Measurements from ENCODE around the gene MRAS. TPM values are rescaled to one million over a fixed set of nuclear protein-coding genes. Genes with fewer than 3 reads are reported as not detected.
"Not testable (repeated sequence)": the region's sequence is repeated elsewhere in the genome, so short reads cannot be mapped to it uniquely, and the experiment has no call there.

MRAS gene
- total and polyA plus RNA-seq, 4 experiments from 2014 or later = 1.3 to 2.0 TPM; not detected in 2

- peaks cover 0 to 4% (median 0%) of the 10 kb centered on the region in 8 donors for H3K9me3 Mint-ChIP-seq
- peaks cover 10 to 17% of the 10 kb centered on the region in 2 donors for H3K27me3 Mint-ChIP-seq
- CTCF ChIA-PET (ENCODE audit: partially characterized antibody) = no interaction called here
- no peaks in the 10 kb centered on the region for H3K4me1 Mint-ChIP-seq
- H3K36me3 Mint-ChIP-seq = no peaks in the 10 kb centered on the region
- DNase-seq = no peak
- no peak overlapping the region for H3K4me3 Mint-ChIP-seq
- intact Hi-C loops (cut with micrococcal nuclease) = no loop called here
- no peak overlapping the region for H3K27ac ChIP-seq (ENCODE audit: low read depth, low read length)
- H3K4me3 ChIP-seq (ENCODE audit: low read length in 2 of 2) = no peak overlapping the region
- no peak overlapping the region for H3K27ac Mint-ChIP-seq
- H3K36me3 ChIP-seq (ENCODE audit: insufficient read depth, low read length) = no peaks in the 10 kb centered on the region
- no peaks in the 10 kb centered on the region for H3K27me3 ChIP-seq (ENCODE audit: insufficient read depth, low read length)
- H3K4me1 ChIP-seq (ENCODE audit: insufficient read depth, low read length) = no peaks in the 10 kb centered on the region
- H3K9me3 ChIP-seq (ENCODE audit: control insufficient read depth in 1 of 2, low read length in 2 of 2) = no peaks in the 10 kb centered on the region
- POLR2A ChIA-PET (ENCODE audit: partially characterized antibody) = no interaction called here
These were observed 24.8 kb downstream of the MRAS start for GRCh38 chr3:138373087-138373735.

GRCh38 chr3:138373736-138374094 is 25.3 kb downstream of the MRAS start:
- H3K4me1 ChIP-seq (ENCODE audit: insufficient read depth, low read length) = no peaks in the 10 kb centered on the region
- no peaks in the 10 kb centered on the region for H3K36me3 ChIP-seq (ENCODE audit: insufficient read depth, low read length)
- Mint-ChIP-seq H3K4me3 (no peak overlapping the region), H3K36me3 (no peaks in the 10 kb centered on the region), H3K27me3 (peaks cover 12 to 17% of the 10 kb centered on the region in 2 donors), H3K27ac (no peak overlapping the region), H3K9me3 (peaks cover 0 to 4% (median 0%) of the 10 kb centered on the region in 8 donors), H3K4me1 (no peaks in the 10 kb centered on the region)
- ChIA-PET POLR2A (ENCODE audit: partially characterized antibody) (no interaction called here), CTCF (ENCODE audit: partially characterized antibody) (no interaction called here)
- H3K4me3 ChIP-seq (ENCODE audit: low read length in 2 of 2) = no peak overlapping the region
- H3K9me3 ChIP-seq (ENCODE audit: control insufficient read depth in 1 of 2, low read length in 2 of 2) = no peaks in the 10 kb centered on the region
- intact Hi-C loops (cut with micrococcal nuclease) = no loop called here
- no peaks in the 10 kb centered on the region for H3K27me3 ChIP-seq (ENCODE audit: insufficient read depth, low read length)
- H3K27ac ChIP-seq (ENCODE audit: low read depth, low read length) = no peak overlapping the region
- DNase-seq = no peak

DNA sequence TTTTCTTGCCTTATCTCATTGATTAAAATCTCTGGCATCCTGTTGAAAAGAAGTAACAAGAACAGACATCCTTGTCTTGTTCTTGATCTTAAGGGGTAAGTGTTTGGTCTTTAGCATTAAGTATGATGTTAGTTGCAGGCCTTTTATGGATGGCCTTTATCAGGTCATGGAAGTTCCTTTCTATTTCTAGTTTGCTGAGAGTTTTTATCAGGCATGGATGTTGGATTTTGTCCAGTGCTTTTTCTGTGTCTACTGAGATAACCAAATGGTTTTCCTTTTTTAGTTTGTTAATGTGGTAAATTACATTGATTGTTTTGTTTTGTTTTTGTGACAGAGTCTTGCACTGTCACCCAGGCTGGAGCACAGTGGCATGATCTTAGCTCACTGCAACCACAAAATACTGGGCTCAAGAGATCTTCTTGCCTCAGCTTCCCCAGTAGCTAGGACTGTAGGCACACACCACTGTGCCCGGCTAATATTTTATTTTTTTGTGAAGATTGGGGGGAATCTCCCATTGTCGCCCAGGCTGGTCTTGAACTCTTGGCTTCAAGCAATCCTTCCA is 26.3 kb downstream of the MRAS start:
- Histone ChIP-seq H3K36me3 (ENCODE audit: insufficient read depth, low read length) (no peaks in the 10 kb centered on the region), H3K9me3 (ENCODE audit: control insufficient read depth in 1 of 2, low read length in 2 of 2) (no peaks in the 10 kb centered on the region), H3K4me3 (ENCODE audit: low read length in 2 of 2) (no peak overlapping the region), H3K27ac (ENCODE audit: low read depth, low read length) (no peak overlapping the region), H3K27me3 (ENCODE audit: insufficient read depth, low read length) (no peaks in the 10 kb centered on the region), H3K4me1 (ENCODE audit: insufficient read depth, low read length) (no peaks in the 10 kb centered on the region)
- H3K9me3 Mint-ChIP-seq = peaks cover 0 to 4% (median 0%) of the 10 kb centered on the region in 8 donors
- H3K27ac Mint-ChIP-seq = no peak overlapping the region
- ChIA-PET POLR2A (ENCODE audit: partially characterized antibody) (no interaction called here), CTCF (ENCODE audit: partially characterized antibody) (no interaction called here)
- DNase-seq = no peak
- H3K4me1 Mint-ChIP-seq = no peaks in the 10 kb centered on the region
- intact Hi-C loops (cut with micrococcal nuclease) = no loop called here
- no peaks in the 10 kb centered on the region for H3K36me3 Mint-ChIP-seq
- H3K27me3 Mint-ChIP-seq = peaks cover 12 to 17% of the 10 kb centered on the region in 2 donors
- no peak overlapping the region for H3K4me3 Mint-ChIP-seq

GRCh38 chr3:138375447-138375846 is 27.1 kb downstream of the MRAS start:
- Histone ChIP-seq H3K36me3 (ENCODE audit: insufficient read depth, low read length) (no peaks in the 10 kb centered on the region), H3K27me3 (ENCODE audit: insufficient read depth, low read length) (no peaks in the 10 kb centered on the region), H3K27ac (ENCODE audit: low read depth, low read length) (no peak overlapping the region), H3K9me3 (ENCODE audit: control insufficient read depth in 1 of 2, low read length in 2 of 2) (no peaks in the 10 kb centered on the region), H3K4me1 (ENCODE audit: insufficient read depth, low read length) (no peaks in the 10 kb centered on the region), H3K4me3 (ENCODE audit: low read length in 2 of 2) (no peak overlapping the region)
- no peak for DNase-seq
- Mint-ChIP-seq H3K9me3 (peaks cover 0 to 4% (median 0%) of the 10 kb centered on the region in 8 donors), H3K36me3 (no peaks in the 10 kb centered on the region), H3K27me3 (peaks cover 12 to 17% of the 10 kb centered on the region in 2 donors), H3K27ac (no peak overlapping the region), H3K4me1 (peaks cover 0 to 1% (median 0%) of the 10 kb centered on the region in 4 donors), H3K4me3 (no peak overlapping the region)
- CTCF ChIA-PET (ENCODE audit: partially characterized antibody) = no interaction called here
- POLR2A ChIA-PET (ENCODE audit: partially characterized antibody) = no interaction called here
- intact Hi-C loops (cut with micrococcal nuclease) = no loop called here

GRCh38 chr3:138376663-138377062 is 28.3 kb downstream of the MRAS start:
- Histone ChIP-seq H3K36me3 (ENCODE audit: insufficient read depth, low read length) (no peaks in the 10 kb centered on the region), H3K9me3 (ENCODE audit: control insufficient read depth in 1 of 2, low read length in 2 of 2) (no peaks in the 10 kb centered on the region), H3K4me3 (ENCODE audit: low read length in 2 of 2) (no peak overlapping the region), H3K4me1 (ENCODE audit: insufficient read depth, low read length) (no peaks in the 10 kb centered on the region), H3K27ac (ENCODE audit: low read depth, low read length) (no peak overlapping the region), H3K27me3 (ENCODE audit: insufficient read depth, low read length) (no peaks in the 10 kb centered on the region)
- Mint-ChIP-seq H3K27ac (no peak overlapping the region), H3K27me3 (peaks cover 5 to 9% of the 10 kb centered on the region in 2 donors), H3K36me3 (no peaks in the 10 kb centered on the region), H3K9me3 (peaks cover 0 to 3% (median 0%) of the 10 kb centered on the region in 8 donors), H3K4me3 (no peak overlapping the region), H3K4me1 (peaks cover 0 to 1% (median 0%) of the 10 kb centered on the region in 4 donors)
- no peak for DNase-seq
- intact Hi-C loops (cut with micrococcal nuclease) = no loop called here
- POLR2A ChIA-PET (ENCODE audit: partially characterized antibody) = no interaction called here
- CTCF ChIA-PET (ENCODE audit: partially characterized antibody) = no interaction called here

DNA sequence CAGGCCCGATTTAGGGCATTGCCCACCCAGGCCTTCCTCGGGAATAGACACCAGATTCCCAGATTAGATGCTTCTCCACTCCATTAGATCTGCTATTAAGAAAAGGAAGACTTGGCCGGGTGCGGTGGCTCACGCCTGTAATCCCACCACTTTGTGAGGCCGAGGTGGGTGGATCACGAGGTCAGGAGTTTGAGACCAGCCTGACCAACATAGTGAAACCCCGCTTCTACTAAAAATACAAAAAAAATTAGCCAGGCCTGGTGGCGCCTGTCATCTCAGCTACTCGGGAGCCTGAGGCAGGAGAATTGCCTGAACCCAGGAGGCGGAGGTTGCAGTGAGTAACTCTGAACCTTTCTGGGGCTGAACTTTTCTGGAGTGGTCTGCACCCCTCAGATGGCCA is 28.8 kb downstream of the MRAS start:
- H3K4me3 Mint-ChIP-seq; H3K36me3 ChIP-seq (ENCODE audit: insufficient read depth, low read length); H3K9me3 Mint-ChIP-seq; intact Hi-C loops (cut with micrococcal nuclease); H3K4me1 Mint-ChIP-seq; H3K27me3 Mint-ChIP-seq; H3K27me3 ChIP-seq (ENCODE audit: insufficient read depth, low read length); H3K36me3 Mint-ChIP-seq; H3K4me1 ChIP-seq (ENCODE audit: insufficient read depth, low read length); DNase-seq; H3K27ac Mint-ChIP-seq; H3K27ac ChIP-seq (ENCODE audit: low read depth, low read length); CTCF ChIA-PET (ENCODE audit: partially characterized antibody); H3K9me3 ChIP-seq (ENCODE audit: control insufficient read depth in 1 of 2, low read length in 2 of 2); H3K4me3 ChIP-seq (ENCODE audit: low read length in 2 of 2); POLR2A ChIA-PET (ENCODE audit: partially characterized antibody): not testable (repeated sequence)

- H3K4me1 ChIP-seq (ENCODE audit: insufficient read depth, low read length) = no peaks in the 10 kb centered on the region
- no peaks in the 10 kb centered on the region for H3K9me3 ChIP-seq (ENCODE audit: control insufficient read depth in 1 of 2, low read length in 2 of 2)
- no peaks in the 10 kb centered on the region for H3K36me3 ChIP-seq (ENCODE audit: insufficient read depth, low read length)
- Mint-ChIP-seq H3K4me3 (no peak overlapping the region), H3K36me3 (no peaks in the 10 kb centered on the region), H3K27ac (peak overlapping the region in 1 of 7 donors; percentile 58), H3K4me1 (peaks cover 0 to 1% (median 0%) of the 10 kb centered on the region in 4 donors), H3K27me3 (peaks cover 3 to 6% of the 10 kb centered on the region in 2 donors), H3K9me3 (peaks cover 0 to 3% (median 0%) of the 10 kb centered on the region in 8 donors)
- no peak overlapping the region for H3K4me3 ChIP-seq (ENCODE audit: low read length in 2 of 2)
- no peaks in the 10 kb centered on the region for H3K27me3 ChIP-seq (ENCODE audit: insufficient read depth, low read length)
- intact Hi-C loops (cut with micrococcal nuclease) = no loop called here
- ChIA-PET POLR2A (ENCODE audit: partially characterized antibody) (no interaction called here), CTCF (ENCODE audit: partially characterized antibody) (no interaction called here)
- no peak overlapping the region for H3K27ac ChIP-seq (ENCODE audit: low read depth, low read length)
- no peak for DNase-seq
These were observed 29.4 kb downstream of the MRAS start for GRCh38 chr3:138377804-138378203.
